KBM-7 (cell line): ENCODE results near the gene OXT.
"Not testable (repeated sequence)": the region's sequence is repeated elsewhere in the genome, so short reads cannot be mapped to it uniquely, and the experiment has no call there.

ENCODE experiments used
- DNase-seq: peaks from one replicate; pipeline ENCODE4 v3.0.0-alpha.2; 2015
- in situ Hi-C: fragments of 300-500 bp; cut with MboI; formaldehyde crosslinking; loops from 2 replicates; pipeline ENCODE4 v1.14.3; 2020; ENCODE audit warnings: low sequenced_read_pairs, low pct_unique_long_range_greater_than_20kb, mixed read lengths

Gene OXT

DNA sequence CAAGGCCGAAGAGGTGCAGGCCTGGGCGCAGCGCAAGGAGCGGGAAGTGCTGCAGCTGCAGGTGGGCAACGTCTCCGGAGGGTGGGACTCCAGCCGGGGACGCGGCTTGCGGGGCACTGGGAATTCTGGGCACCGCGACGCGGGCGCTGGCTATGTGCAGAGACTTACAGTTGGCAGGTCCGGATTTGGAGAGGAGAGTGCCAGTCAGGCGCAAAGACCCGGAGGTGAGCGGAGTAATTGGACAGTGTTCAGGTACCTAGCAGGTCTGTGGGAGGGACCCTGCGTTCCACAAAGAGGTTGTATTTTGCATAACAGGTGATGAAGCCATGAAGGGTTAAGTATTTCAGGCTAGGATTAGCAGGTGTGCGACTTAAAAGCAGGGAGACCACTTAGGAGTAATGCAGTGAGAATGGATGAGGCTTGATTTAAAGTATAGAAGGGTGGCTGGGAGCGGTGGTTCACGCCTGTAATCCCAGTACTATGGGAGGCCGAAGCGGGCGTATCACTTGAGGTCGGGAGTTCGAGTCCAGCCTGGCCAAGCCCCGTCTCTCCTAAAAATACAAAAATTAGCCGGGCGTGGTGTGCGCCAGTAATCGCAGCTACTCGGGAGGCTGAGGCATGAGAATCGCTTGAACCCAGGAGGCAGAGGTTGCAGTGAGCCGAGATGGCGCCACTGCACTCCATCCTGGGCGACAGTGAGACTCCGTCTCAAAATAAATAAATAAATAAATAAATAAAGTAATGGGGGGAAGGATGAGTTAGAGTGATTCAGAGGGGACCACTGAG, 24.6 kb upstream of the OXT start:
- DNase-seq, result peak; percentile 54
- in situ Hi-C loops, result no loop called here

GRCh38 chr20:3047486-3048419, 23.7 kb upstream of the OXT start:
- in situ Hi-C loops, result no loop called here
- DNase-seq, result peak; percentile 67

GRCh38 chr20:3051385-3052019, 19.9 kb upstream of the OXT start:
- in situ Hi-C loops, result no loop called here
- no peak for DNase-seq

DNA sequence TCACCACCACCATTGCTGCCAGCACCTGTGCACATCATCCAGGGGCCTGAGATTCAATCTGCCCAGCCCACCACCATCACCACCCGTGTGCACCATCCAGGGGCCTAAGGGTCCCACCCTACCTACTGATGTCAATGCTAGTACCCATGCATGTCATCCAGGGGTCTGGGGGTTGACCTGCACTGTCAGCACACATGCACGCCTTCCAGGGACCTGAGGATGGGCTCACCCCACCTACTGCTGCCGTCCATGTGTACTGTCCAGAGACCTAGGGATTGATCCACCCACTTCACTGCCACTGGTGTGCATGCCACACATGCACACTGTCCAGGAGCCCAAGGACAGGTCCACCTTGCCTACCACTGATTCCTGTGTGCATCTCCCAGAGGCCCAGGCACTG, 11.9 kb upstream of the OXT start:
- in situ Hi-C loops, result no loop called here
- DNase-seq, result no peak

- DNase-seq, in situ Hi-C loops: not testable (repeated sequence)
Observed at GRCh38 chr20:3064119-3064518, 7.3 kb upstream of the OXT start.

- in situ Hi-C loops, result no loop called here
- no peak for DNase-seq
Observed at GRCh38 chr20:3067139-3068014, 4.0 kb upstream of the OXT start.

- no peak for DNase-seq
- in situ Hi-C loops, result no loop called here
Observed at GRCh38 chr20:3068075-3068474, 3.3 kb upstream of the OXT start.

- in situ Hi-C loops, result no loop called here
Observed at GRCh38 chr20:3068986-3069900, 2.2 kb upstream of the OXT start.

DNA sequence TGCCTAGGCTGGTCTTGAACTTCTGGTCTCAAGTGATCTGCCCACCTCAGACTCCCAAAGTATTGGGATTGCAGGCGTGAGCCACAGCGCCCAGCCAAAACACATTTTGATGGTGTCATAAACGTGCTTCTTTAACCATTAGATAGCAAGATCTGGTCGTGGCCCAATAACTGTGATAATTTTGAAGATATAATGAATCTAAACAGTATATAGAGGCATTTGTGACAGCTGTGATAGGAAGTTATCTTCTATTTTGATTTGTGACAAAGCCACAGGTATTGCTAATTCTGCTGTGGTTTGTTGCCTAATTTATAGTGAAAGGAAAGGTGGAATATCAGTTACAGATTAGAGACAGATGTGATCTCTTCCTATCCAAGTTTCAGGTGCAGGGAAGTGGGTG, 695 bp upstream of the OXT start:
- DNase-seq, result no peak
- in situ Hi-C loops, result no loop called here

More at GRCh38 chr20:3068986-3069900, 2.2 kb upstream of the OXT start:
- no peak for DNase-seq

DNA sequence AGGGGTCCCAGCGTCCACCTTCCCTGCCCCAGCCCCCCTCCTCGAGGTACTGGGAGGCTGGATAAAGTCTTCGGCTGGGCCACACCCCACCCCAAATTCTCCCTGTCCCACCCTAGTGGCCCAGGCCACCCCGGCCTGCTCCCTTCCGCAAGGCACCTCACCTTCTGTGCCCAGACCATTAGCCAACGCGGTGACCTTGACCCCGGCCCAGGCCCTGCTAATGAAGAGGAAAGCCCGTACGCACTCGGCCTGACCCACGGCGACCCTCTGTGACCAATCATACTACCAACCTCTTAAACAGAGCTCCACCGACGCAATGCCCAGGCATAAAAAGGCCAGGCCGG, 182 bp upstream of the OXT start:
- DNase-seq, result no peak
- in situ Hi-C loops, result no loop called here

DNA sequence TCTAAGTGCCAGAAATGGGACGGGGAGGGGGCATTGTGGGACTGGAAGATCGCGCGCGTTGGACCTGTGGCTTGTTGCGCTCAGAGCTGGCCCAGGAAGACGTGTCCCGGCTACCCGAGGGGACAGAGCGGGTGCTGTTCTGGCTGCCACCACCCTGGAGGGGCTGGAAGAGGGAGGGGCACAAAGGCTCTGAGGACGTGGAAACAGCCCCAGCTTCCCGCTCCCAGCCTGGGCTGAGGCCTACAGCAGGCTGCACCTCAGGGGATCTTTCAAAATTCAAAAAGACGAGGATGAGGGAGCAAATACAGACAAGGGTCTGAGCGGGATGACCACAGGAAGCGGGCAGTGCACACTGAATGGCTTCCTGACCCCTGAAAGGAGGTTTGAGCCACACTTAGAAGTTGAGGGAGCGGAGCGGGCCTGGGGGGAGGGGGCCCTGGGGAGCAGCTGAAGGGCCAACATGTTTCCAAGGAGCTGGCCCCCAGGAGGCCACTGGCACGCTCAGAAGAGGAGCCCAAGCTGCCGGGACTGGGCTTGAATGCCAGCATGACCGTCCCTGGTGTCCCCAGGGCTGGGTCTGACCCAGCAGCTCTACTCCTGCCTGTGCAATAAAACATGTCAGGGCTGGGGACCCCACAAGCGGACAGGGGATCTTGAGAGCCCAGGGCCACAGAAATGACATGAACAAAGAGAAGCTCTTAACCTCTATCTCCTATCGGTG, 1.3 kb downstream of the OXT start:
- in situ Hi-C loops, result no loop called here
- DNase-seq, result no peak

DNA sequence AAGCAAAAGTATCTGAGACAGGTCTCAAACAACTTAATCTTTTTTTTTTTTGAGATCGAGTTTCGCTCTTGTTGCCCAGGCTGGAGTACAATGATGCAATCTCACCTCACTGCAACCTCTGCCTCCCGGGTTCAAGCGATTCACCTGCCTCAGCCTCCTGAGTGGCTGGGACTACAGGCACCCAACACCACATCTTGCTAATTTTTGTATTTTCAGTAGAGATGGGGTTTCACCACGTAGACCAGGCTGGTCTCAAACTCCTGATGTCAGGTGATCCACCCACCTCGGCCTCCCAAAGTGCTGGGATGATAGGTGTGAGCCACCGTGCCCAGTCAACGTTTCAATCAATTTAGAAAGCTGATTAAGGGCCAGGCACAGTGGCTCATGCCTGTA, 1.8 kb downstream of the OXT start:
- in situ Hi-C loops, DNase-seq: not testable (repeated sequence)

DNA sequence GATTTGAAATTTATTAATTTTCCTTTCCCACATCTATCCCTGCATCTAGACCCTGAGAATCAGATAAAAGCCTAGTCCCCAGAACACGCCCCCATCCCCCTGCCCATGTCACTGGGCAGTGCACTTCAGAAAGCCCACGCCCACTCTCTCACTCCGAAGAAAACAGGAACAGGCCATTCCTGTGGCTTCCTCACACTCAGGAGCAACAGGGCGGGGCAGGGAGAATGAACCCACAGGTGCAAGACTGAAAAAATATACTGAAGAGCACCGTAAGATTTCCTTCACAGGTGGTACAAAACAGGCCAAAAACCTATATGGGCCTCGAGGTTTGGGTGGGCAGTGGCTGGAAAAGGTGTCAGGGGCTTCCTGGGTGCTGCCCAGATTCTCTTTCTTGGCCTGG, 3.4 kb downstream of the OXT start:
- in situ Hi-C loops, result no loop called here
- peak; percentile 70 for DNase-seq

DNA sequence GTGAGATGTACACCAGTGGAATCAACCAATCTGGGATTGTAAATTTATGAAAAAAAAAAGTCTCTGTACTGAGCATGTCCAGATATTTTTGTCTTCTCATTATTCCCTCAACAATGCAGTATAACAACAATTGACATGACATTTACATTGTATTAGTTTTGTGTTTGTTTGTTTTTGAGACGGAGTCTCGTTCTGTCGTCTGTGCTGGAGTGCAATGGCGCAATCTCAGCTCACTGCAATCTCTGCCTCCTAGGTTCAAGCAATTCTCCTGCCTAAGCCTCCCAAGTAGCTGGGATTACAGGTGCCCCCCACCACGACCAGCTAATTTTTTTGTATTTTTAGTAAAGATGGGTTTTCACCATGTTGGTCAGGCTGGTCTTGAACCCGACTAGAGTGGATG, 3.9 kb downstream of the OXT start:
- DNase-seq, in situ Hi-C loops: not testable (repeated sequence)

DNA sequence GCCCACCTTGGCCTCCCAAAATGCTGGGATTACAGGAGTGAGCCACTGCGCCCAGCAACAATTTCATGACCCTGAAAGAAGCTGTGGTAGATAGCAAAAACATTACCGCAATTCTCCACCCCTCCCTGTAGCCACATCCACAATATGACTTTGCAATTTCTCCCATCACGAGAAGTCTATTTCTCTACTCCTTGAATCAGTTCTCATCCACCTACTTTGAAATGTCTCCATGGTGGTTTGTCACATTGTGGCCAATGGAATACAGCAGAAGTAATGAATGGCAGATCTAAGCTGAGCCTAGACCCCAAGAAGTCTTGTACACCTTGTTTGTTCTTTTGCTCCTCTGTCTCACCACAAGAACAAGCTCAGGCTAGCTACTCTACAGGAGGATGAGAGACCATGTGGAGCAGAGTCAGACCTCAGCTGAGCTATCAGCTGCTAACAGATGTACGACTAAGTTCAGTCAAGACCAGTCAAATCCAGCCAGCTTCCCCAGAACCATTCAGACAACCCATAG, 6.3 kb downstream of the OXT start:
- in situ Hi-C loops, result no loop called here
- peak; percentile 78 for DNase-seq

- in situ Hi-C loops, result no loop called here
- no peak for DNase-seq
Observed at GRCh38 chr20:3080939-3081388, 9.5 kb downstream of the OXT start.

DNA sequence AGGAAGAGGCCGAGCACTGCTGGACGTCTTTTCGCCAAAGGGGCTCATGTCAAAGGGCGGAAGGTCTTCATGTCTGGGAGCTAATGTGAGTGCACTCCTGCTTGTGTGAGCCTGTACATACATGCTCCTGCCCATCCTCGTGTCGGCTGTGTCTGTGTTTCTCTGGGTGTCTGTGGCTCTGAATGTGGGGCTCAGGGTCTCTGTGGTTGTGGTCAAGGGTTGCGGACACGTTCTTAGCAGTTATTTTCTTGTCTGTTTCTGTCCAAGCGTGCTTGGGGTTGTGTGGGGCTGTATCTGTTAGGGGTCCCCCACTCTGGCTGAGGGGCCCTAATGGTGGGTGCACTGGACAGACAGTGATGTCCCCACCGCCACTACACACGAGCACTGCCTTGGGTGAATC, 10.2 kb downstream of the OXT start:
- no peak for DNase-seq

More for the DNA sequence above, 10.2 kb downstream of the OXT start:
- in situ Hi-C loops, result no loop called here
